Iris pigment epithelial cell (primary cell): Measurements from ENCODE around the gene CALU.
A peak's percentile ranks its signal among the peaks of the same experiment; 100 is the strongest.

ENCODE experiments used
- DNase-seq: peaks from one replicate; pipeline ENCODE4 v3.0.0-alpha.2; 2011; ENCODE audit warnings: low read depth

Gene CALU

DNA sequence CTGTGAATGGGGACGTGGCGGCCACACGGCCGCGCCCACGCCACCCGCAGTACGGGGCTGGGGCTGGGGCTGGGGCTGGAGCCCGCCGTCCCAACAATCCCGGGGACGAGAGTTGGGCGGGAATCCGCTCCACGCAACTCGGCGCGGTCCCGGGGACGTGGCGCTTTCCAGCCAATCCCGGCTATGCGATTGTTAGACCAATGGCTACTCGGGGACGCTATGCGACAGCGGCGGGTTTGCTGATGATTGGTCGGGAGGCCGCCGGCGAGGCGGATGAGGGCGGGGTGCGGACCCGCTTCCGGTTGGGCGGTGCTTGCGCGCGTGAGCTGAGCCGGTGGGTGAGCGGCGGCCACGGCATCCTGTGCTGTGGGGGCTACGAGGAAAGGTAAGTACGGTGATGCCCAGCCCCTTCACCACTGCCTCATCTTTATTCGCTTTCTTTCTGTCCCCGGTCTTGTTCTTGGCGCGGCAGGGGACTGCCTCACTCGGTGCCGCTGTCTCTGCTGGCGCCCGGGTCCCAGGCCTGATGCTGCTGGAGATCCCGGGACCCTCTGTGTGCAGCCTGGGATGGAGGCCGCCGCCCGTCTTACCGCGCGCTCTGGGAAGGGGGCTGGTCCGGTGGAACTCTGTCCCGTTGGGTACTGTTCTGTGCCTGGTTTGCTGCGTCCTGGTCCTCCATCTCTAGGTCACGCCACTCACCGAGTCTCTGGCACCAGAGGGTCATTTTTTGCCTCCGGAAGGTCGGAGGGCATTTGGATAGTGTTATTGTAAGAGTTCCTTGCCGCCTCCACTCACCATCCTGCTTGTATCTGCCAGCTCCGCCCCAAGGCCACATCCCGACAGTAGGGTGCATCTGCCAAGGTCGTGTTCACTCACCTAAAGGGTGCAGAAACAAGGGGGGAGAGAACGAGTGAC lies at the start of gene CALU:
TSS of gene CALU (plus strand) at position 312 of the 915 bp plus-strand sequence. CDS start 9,225 bp downstream, outside the sequence.
- peak; percentile 98 for DNase-seq

DNA sequence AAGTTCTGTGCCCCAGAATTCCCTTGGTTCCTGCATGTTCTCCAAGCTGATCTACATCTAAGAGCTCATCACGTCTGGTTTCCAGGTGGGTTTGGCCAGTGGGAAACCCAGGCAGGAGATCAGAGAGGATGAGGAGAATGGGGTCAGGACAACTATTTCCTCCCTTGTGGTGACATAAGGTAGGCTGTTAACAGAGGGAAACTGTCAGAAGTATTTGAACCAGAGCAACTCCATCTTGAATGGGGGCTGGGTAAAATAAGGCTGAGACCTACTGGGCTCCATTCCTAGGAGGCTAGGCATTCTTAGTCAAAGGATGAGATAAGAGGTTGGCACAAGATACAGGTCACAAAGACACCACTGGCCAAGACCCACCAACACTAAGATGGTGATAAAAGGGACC lies 47.9 kb upstream of the CALU start:
- DNase-seq: no peak

DNA sequence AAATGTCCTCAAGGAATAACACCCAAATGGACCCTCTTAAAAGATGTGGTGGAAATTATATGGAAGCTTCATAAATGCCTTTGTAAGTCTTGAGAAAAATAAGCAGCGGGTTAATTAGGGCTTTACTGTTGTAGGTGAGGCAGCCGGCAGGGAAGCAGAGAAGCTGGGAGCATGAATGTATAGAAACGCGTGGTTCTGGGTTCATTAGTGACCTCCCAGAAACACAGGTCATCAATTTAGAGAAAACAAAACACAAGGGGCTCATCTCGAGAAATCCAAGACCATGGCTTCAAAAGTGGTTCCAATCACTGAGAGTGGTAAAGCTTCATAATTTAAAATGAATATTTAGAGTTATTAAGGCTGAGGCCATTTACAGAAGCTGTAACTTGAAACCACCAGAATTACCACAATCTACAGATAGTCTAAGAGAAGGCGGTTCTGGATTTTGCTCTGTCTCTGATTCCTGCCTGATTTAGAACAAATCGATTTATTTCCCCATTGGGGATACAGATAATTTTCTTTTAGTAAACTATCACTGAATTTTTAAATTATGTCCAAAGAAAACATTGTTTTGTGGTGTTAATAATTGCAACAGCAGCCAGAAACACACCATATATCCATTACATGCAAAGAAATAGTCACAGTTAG lies 46.4 kb upstream of the CALU start:
- DNase-seq: peak; percentile 28

GRCh38 chr7:128693373-128694015 lies 45.7 kb upstream of the CALU start:
- no peak for DNase-seq

DNA sequence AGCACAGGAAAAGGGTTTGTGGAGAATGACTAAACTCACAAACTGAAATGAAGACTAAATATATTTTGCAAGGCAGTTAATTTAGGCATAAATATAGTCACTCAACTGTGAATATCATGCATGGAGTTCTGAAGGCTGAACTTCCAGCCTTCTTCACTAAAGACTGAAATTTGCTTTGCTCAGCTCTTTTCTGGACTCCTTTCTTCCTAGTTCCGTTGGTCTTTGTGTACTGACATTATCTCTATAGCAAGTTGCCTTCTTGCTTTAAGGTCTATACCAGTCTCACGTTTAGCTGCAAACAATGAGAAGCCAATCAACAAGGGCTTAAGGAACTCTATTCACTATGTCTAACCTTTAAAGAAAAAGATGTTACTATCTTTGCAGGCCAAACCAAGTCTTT lies 44.4 kb upstream of the CALU start:
- DNase-seq: no peak

GRCh38 chr7:128697302-128697905 lies 41.8 kb upstream of the CALU start:
- peak; percentile 84 for DNase-seq

DNA sequence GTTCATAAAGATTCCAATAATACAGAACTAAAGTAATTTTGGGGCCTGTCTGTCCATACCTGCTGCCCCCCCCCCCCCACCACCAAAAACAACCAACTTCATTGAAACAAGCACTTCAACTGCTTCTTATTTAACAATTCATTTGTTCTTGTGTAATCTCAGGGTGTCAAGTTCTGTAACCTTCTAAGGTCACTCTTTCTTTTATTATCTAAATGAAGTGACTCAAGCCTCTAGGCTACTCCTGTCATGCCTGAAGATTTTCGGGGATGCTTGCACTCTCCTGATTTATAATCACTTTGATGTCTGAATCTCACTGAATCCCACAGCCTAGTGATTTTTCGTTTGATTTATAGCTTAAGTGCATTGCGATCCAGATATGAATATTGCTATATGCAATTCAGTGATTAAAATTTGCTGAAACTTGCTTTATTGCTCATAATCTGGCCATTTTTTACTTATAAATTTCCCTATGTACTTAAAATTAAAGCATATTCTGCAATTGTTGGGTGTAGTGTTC lies 39.9 kb upstream of the CALU start:
- DNase-seq: no peak

GRCh38 chr7:128699895-128700294 lies 39.3 kb upstream of the CALU start:
- no peak for DNase-seq

GRCh38 chr7:128701062-128701785 lies 37.9 kb upstream of the CALU start:
- no peak for DNase-seq

- no peak for DNase-seq
Measured at GRCh38 chr7:128703609-128704241, 35.4 kb upstream of the CALU start.

DNA sequence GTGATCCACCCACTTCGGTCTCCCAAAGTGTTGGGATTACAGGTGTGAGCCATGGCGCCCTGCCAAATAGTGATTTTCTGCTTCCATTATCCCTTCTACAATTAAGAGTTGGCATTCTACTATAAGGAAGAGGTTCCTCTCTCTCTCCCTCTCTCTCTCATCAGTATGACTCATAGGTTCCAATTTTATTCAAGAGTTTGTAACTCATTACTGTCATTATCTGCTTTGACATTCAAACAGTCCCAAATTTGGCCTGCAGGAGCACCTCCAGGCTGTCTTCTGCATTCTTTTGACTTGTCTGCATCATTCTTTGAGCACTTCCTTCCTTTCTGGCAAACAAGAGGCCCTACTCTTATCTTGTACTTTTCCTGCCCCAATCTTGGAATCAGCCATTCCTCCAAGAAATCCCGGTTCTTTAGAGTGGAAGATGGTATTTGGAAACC lies 33.2 kb upstream of the CALU start:
- DNase-seq: peak; percentile 18

DNA sequence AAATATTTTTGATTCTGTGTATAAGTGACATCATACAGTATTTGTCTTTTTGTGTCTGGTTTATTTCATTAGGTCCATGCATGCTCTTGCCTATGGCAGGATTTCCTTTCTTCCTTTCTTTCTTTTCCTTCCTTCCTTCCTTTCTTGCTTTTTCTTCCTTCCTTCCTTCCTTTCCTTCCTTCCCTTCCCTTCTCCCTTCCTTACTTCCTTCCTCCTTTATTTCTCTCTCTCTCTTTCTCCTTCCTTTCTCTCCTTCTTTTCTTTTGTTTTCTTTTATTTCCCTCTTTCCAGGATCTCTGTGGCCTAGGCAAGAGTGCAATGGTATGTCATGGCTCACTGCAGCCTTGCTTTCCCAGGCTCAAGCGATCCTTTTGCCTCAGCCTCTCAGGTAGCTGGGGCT lies 31.4 kb upstream of the CALU start:
- DNase-seq: no peak

- no peak for DNase-seq
Measured at GRCh38 chr7:128708235-128708634, 30.9 kb upstream of the CALU start.

DNA sequence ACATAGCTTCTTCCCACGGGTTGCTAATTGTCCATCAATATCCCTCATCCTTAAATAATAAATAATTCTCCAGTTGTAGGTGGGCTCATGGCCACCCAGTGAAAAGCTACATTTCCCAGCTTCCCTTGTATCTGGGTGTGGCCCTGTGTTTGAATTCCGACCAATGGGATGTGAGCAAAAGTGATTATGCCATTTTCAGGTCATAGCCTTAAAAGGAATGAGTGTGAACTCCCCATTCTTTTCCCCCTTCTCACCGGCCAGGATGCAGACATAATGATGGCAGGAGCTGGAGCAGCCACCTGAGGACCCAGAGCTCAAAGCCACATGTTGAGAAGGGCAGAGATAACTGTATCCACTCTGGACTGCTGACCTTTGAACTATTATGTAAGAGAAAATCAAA lies 30.3 kb upstream of the CALU start:
- no peak for DNase-seq

DNA sequence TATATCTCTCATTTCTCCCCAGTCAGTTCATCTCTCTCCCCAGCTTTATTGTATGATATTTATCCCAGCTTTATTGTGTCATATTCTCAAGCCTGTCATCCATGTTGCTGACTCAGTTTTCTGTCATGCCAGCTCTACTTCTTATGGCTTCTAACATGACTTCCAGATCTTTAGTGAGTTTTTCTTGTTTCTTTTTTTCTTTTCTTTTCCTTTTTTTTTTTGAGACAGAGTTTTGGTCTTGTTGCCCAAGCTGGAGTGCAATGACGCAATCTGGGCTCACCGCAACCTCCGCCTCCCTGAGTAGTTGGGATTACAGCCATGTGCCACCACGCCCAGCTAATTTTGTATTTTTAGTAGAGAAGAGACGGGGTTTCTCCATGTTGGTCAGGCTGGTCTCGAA lies 28.7 kb upstream of the CALU start:
- DNase-seq: no peak

- DNase-seq: peak; percentile 27
Measured at GRCh38 chr7:128713794-128714193, 25.4 kb upstream of the CALU start.

GRCh38 chr7:128714701-128715495 lies 24.3 kb upstream of the CALU start:
- DNase-seq: no peak

DNA sequence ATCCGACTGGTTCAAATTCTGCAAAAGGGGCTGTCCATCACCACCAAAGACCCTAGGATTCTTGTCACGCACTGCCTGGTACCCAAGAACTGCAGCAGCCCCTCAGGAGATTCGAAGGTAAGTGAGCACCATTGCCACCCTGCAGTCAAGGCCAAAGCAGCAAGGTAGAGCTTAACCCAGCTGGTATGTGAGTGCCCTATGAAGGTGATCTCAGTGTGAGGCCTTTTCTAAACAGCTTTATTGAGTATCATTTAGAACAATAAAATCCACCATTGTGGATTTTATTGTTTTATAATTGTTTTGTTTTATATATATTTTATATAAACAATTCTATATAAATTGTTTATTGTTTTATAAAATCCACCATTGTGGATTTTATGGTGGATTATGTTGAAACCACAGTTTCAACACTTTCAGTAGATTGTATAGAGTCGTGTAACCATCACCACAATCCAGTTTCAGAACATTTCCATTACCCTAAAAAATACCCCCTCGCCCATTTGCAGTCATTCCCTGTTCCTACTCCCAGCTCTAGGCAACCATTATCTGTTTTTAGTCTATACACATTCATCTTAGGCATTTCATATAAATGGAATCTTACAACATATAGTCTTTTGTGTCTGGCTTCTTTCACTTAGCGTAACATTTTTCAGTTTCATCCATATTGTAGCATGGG lies 20.1 kb upstream of the CALU start:
- DNase-seq: no peak

- DNase-seq: no peak
Measured at GRCh38 chr7:128721376-128721775, 17.8 kb upstream of the CALU start.

DNA sequence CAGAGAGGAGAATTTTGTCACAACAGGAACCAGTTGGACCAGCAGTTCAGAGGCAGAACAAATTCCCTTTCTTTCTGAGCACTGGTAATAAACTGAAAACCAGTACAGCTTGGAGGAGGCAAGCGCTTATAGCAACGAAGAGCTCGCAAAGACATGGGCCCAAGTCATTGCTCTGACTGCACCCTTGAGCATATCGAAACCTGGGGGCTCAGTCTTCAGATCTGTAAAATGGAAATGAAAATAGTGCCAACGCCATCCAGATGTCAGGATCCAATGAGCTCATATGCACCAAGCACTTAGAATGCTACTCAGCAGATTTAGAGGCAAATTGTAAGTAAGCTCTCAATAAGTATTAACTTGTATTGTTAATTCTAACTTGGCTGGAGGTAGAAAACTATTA lies 14.4 kb upstream of the CALU start:
- DNase-seq: no peak
